Peyer's patch (tissue), 4 donors: ENCODE data around the gene NID1.

ENCODE experiments used
- POLR2A ChIP-seq, 2 donors: fragments of 450-650 bp; IDR thresholded peaks; one replicate each; pipeline ENCODE4 v1.5.1; 2017; ENCODE audit warnings: antibody characterized with exemption in 2 of 2, mild to moderate bottlenecking in 2 of 2, moderate library complexity in 2 of 2
- TF ChIP-seq, protein P1 (sequence below), 6 experiments: fragments of 450-650 bp in 4 of 6; fragments of 200-600 bp in 2 of 6; sonication (generic) in 1 of 6; IDR thresholded peaks; one replicate each; pipeline ENCODE4 v1.5.1; 2017 to 2019; ENCODE audit warnings: antibody characterized with exemption in 6 of 6, mild to moderate bottlenecking in 3 of 6, moderate library complexity in 1 of 6

DNA sequence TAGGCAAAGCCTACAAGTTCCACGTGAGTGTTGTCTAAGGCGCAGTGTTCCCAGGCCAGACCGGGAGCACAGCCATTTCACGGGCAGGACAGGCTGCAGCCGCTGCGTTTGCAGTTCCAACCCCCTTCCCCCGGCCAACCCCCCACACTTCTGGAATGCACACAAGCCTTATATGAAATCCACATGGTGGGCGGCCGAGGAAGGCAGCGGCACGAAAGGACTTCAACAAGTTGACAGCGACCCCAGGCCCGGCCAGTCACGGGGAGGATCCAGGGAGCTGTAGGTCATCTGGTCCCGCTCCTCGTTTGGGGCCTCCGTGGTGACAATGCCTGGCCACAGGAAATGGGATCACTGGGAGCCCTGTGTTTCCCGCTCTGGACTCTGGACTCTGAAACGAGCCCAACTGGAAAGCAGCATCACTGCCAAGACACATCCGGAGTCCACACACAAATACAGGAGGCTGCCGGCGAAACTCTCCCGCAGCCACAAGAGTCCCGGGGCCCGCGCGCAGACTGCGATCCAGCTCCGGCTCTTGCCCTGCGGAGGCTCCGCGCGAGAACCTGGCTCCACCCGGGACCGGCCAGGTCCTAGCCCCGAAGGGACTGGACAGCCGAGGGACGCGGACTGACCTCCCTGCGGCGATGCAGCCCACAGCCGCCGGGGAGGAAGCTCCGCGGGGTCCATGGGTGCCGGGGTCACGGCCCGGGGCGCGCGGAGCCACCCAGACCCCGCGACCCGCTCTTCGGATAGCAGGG, 794 bp downstream of the NID1 start:
- TF ChIP-seq, protein P1, sequence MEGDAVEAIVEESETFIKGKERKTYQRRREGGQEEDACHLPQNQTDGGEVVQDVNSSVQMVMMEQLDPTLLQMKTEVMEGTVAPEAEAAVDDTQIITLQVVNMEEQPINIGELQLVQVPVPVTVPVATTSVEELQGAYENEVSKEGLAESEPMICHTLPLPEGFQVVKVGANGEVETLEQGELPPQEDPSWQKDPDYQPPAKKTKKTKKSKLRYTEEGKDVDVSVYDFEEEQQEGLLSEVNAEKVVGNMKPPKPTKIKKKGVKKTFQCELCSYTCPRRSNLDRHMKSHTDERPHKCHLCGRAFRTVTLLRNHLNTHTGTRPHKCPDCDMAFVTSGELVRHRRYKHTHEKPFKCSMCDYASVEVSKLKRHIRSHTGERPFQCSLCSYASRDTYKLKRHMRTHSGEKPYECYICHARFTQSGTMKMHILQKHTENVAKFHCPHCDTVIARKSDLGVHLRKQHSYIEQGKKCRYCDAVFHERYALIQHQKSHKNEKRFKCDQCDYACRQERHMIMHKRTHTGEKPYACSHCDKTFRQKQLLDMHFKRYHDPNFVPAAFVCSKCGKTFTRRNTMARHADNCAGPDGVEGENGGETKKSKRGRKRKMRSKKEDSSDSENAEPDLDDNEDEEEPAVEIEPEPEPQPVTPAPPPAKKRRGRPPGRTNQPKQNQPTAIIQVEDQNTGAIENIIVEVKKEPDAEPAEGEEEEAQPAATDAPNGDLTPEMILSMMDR (IDR thresholded peaks at IDR 0.05): no peak
- peak in 1 of 2 donors; percentile 9 for TF ChIP-seq POLR2A (IDR thresholded peaks at IDR 0.05)
